Neural cell (in vitro differentiated cells): ENCODE measurements around the gene TM9SF1. TPM values are rescaled to one million over a fixed set of nuclear protein-coding genes. Genes with fewer than 3 reads are reported as not detected.

Experiments used
- H2AFZ ChIP-seq: fragments of 200-600, 300-800 bp; sonication (generic), shearing (Covaris generic); 2 replicates; pipeline ENCODE4 v1.6.0; 2014; ENCODE audit warnings: low read depth, mild to moderate bottlenecking, antibody characterized with exemption, low read length, moderate library complexity
- H3F3A ChIP-seq: fragments of 200-600 bp; shearing (Covaris generic); 2 replicates; pipeline ENCODE4 v1.6.1; 2016; ENCODE audit warnings: mild to moderate bottlenecking, moderate library complexity, mixed read lengths, antibody characterized with exemption, low read length; ENCODE audit not compliant: insufficient read depth, poor library complexity, severe bottlenecking
- H3K27ac ChIP-seq: fragments of 200-600, 300-800 bp; sonication (generic), shearing (Covaris generic); 2 replicates; pipeline ENCODE4 v1.5.1; 2014; ENCODE audit warnings: mild to moderate bottlenecking, low read length, moderate library complexity
- H3K27me3 ChIP-seq: fragments of 300-800, 200-600 bp; sonication (generic), shearing (Covaris generic); 2 replicates; pipeline ENCODE4 v1.6.0; 2014; ENCODE audit warnings: mild to moderate bottlenecking, low read depth, low read length, moderate library complexity; ENCODE audit not compliant: insufficient read depth
- H3K36me3 ChIP-seq: fragments of 300-800, 200-600 bp; sonication (generic), shearing (Covaris generic); 2 replicates; pipeline ENCODE4 v1.5.1; 2014; ENCODE audit warnings: mild to moderate bottlenecking, antibody characterized with exemption, low read length, moderate library complexity; ENCODE audit not compliant: insufficient read depth
- H3K4me2 ChIP-seq: fragments of 300-800, 200-600 bp; sonication (generic), shearing (Covaris generic); 2 replicates; pipeline ENCODE4 v1.6.0; 2014; ENCODE audit warnings: mild to moderate bottlenecking, low read length
- H3K4me3 ChIP-seq: fragments of 300-800, 200-600 bp; sonication (generic), shearing (Covaris generic); 2 replicates; pipeline ENCODE4 v1.5.1; 2014; ENCODE audit warnings: mild to moderate bottlenecking, low read length, moderate library complexity
- H3K79me2 ChIP-seq: fragments of 200-600 bp; shearing (Covaris generic); replicated peaks from 2 replicates; pipeline ENCODE4 v1.6.0; 2014; ENCODE audit warnings: mild to moderate bottlenecking, low read length, moderate library complexity; ENCODE audit not compliant: insufficient read depth
- H3K9ac ChIP-seq: fragments of 300-800, 200-600 bp; sonication (generic), shearing (Covaris generic); 2 replicates; pipeline ENCODE4 v1.6.1; 2016; ENCODE audit warnings: mild to moderate bottlenecking, low read length, mixed read lengths
- H3K9me2 ChIP-seq: fragments of 200-600 bp; shearing (Covaris generic); 2 replicates; pipeline ENCODE4 v1.6.1; 2016; ENCODE audit warnings: mild to moderate bottlenecking, low read length, mixed read lengths; ENCODE audit not compliant: insufficient read depth
- H3K9me3 ChIP-seq: fragments of 200-600, 300-800 bp; sonication (generic), shearing (Covaris generic); 2 replicates; pipeline ENCODE4 v1.6.1; 2016; ENCODE audit warnings: mild to moderate bottlenecking, mixed run types, low read length, moderate library complexity, mixed read lengths
- H4K20me1 ChIP-seq: fragments of 200-600 bp; shearing (Covaris generic); 2 replicates; pipeline ENCODE4 v1.6.1; 2016; ENCODE audit warnings: mild to moderate bottlenecking, mixed run types; ENCODE audit not compliant: insufficient read depth
- EP300 ChIP-seq: fragments of 450-650 bp; conservative IDR thresholded peaks from 2 replicates; pipeline ENCODE4 v1.6.1; 2014; ENCODE audit warnings: antibody characterized with exemption, mild to moderate bottlenecking, moderate library complexity; ENCODE audit not compliant: poor library complexity, severe bottlenecking
- EZH2 ChIP-seq: fragments of 200-600, 300-800 bp; shearing (Covaris generic), sonication (generic); IDR thresholded peaks from 2 replicates; pipeline ENCODE4 v1.6.1; 2014; ENCODE audit warnings: antibody characterized with exemption, low read length, borderline replicate concordance, mild to moderate bottlenecking; ENCODE audit not compliant: insufficient read depth, poor library complexity, severe bottlenecking
- MXI1 ChIP-seq: fragments of 450-650 bp; conservative IDR thresholded peaks from 2 replicates; pipeline ENCODE4 v1.6.1; 2014; ENCODE audit warnings: antibody characterized with exemption, mild to moderate bottlenecking; ENCODE audit not compliant: poor library complexity, severe bottlenecking
- POLR2AphosphoS5 ChIP-seq: IDR thresholded peaks from 2 replicates; pipeline ENCODE4 v1.6.1; 2012
- RAD21 ChIP-seq: fragments of 450-650 bp; conservative IDR thresholded peaks from 2 replicates; pipeline ENCODE4 v1.6.1; 2014; ENCODE audit warnings: antibody characterized with exemption, mild to moderate bottlenecking, moderate library complexity
- SMC3 ChIP-seq: fragments of 450-650 bp; conservative IDR thresholded peaks from 2 replicates; pipeline ENCODE4 v1.6.1; 2014; ENCODE audit warnings: antibody characterized with exemption, mild to moderate bottlenecking, moderate library complexity; ENCODE audit not compliant: poor library complexity
- TAF1 ChIP-seq: IDR thresholded peaks from 2 replicates; pipeline ENCODE4 v1.6.1; 2012; ENCODE audit warnings: low read depth
- polyA plus RNA-seq: library from polyadenylated mRNA; depleted of rRNA; stranded (reverse); fragments of >200 nt; gene quantifications from 2 replicates; pipeline ENCODE4 v1.2.3, GENCODE V29; 2014
- TF ChIP-seq, protein P1 (sequence below): fragments of 450-650 bp; IDR thresholded peaks from 2 replicates; pipeline ENCODE4 v1.5.1; 2014; ENCODE audit warnings: antibody characterized with exemption, mild to moderate bottlenecking, moderate library complexity; ENCODE audit not compliant: poor library complexity, severe bottlenecking
- TF ChIP-seq, protein P2 (sequence below): IDR thresholded peaks from 2 replicates; pipeline ENCODE4 v1.6.1; 2012; ENCODE audit warnings: borderline replicate concordance

Gene TM9SF1
- polyA plus RNA-seq, 1 donor from 2014 or later = 25.1 TPM

DNA sequence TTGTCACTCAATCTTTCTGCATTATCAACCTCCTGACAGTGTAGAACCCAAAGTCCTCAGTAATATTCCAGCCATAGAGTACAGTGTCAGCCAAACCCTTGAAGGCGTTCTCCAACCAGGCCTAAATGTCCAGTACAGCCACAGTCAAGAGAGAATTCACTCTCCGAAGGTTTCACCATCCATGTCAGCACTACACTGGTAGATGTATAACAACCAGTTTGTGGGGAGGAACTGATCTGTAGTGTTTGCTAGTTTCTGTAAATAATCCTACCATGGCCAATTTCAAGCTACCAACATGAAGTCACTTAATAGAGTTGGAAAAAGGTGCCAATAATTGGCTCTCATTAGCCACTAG is 21.1 kb upstream of the TM9SF1 start:
- Histone ChIP-seq H3K27ac (peak overlapping the region; percentile 96), H2AFZ (peak overlapping the region; percentile 96), H3K36me3 (no peaks in the 10 kb centered on the region), H3F3A (no peaks in the 10 kb centered on the region), H3K9ac (peak overlapping the region; percentile 96), H4K20me1 (no peaks in the 10 kb centered on the region), H3K4me2 (peak overlapping the region; percentile 79), H3K4me3 (peak overlapping the region; percentile 86), H3K9me2 (no peaks in the 10 kb centered on the region), H3K9me3 (no peaks in the 10 kb centered on the region), H3K79me2 (peaks cover 2% of the 10 kb centered on the region), H3K27me3 (no peaks in the 10 kb centered on the region)
- no peak for TF ChIP-seq TAF1
- TF ChIP-seq, protein P1, sequence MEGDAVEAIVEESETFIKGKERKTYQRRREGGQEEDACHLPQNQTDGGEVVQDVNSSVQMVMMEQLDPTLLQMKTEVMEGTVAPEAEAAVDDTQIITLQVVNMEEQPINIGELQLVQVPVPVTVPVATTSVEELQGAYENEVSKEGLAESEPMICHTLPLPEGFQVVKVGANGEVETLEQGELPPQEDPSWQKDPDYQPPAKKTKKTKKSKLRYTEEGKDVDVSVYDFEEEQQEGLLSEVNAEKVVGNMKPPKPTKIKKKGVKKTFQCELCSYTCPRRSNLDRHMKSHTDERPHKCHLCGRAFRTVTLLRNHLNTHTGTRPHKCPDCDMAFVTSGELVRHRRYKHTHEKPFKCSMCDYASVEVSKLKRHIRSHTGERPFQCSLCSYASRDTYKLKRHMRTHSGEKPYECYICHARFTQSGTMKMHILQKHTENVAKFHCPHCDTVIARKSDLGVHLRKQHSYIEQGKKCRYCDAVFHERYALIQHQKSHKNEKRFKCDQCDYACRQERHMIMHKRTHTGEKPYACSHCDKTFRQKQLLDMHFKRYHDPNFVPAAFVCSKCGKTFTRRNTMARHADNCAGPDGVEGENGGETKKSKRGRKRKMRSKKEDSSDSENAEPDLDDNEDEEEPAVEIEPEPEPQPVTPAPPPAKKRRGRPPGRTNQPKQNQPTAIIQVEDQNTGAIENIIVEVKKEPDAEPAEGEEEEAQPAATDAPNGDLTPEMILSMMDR = no peak
- TF ChIP-seq EZH2 = no peak
- TF ChIP-seq EP300 = no peak
- no peak for TF ChIP-seq RAD21
- no peak for TF ChIP-seq SMC3
- no peak for TF ChIP-seq POLR2AphosphoS5
- TF ChIP-seq, protein P2, sequence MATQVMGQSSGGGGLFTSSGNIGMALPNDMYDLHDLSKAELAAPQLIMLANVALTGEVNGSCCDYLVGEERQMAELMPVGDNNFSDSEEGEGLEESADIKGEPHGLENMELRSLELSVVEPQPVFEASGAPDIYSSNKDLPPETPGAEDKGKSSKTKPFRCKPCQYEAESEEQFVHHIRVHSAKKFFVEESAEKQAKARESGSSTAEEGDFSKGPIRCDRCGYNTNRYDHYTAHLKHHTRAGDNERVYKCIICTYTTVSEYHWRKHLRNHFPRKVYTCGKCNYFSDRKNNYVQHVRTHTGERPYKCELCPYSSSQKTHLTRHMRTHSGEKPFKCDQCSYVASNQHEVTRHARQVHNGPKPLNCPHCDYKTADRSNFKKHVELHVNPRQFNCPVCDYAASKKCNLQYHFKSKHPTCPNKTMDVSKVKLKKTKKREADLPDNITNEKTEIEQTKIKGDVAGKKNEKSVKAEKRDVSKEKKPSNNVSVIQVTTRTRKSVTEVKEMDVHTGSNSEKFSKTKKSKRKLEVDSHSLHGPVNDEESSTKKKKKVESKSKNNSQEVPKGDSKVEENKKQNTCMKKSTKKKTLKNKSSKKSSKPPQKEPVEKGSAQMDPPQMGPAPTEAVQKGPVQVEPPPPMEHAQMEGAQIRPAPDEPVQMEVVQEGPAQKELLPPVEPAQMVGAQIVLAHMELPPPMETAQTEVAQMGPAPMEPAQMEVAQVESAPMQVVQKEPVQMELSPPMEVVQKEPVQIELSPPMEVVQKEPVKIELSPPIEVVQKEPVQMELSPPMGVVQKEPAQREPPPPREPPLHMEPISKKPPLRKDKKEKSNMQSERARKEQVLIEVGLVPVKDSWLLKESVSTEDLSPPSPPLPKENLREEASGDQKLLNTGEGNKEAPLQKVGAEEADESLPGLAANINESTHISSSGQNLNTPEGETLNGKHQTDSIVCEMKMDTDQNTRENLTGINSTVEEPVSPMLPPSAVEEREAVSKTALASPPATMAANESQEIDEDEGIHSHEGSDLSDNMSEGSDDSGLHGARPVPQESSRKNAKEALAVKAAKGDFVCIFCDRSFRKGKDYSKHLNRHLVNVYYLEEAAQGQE = no peak
- no peak for TF ChIP-seq MXI1

DNA sequence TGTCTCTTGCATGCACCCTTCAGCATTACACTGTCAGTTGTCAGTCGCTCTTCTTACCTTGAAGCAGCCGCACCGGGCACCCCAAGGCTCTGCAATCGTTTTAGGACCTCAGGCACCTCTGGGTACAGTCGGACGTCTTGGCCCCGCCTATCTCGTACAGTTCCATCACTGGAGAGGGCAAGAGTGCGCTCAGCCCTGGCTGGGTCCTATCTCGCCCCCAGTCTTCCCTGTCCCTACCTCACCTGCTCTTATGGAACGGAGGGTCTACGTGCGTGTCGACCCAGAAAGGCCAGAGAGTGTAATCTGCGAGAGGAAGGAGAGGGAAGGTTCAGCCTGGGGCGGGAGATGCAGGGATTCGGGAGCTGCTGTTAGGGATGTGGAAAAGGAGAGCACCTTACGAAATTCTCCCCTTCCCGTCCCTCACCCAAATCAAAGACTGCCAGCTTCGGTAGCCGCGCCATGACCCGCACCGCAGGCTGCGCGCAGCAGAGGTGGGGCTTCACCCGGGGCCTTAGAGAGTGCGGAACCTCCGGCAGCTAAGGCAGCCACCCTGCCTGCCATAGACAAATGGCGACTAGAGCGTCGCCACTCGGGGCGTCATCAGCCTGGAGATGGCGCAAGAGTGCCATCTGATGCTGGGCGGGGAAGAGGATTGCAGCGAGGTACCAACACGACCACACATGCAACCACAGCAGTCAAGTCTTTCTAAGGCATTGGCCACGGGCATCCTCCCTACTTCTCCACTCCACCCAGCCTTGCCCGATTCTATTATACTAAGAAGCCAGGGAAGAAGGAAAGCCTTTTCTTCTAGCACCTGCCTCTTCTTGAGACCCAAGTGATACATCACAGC is 20.5 kb upstream of the TM9SF1 start, which contains the start of gene MDP1:
TSS of gene MDP1 (minus strand) at position 572 of the 850 bp plus-strand sequence. CDS start at position 461, 111 bp downstream.
- Histone ChIP-seq H3K4me3 (peak within 1 kb of the TSS; percentile 86), H3K9me3 (no peaks in the 10 kb centered on the region), H3K27me3 (no peaks in the 10 kb centered on the region), H3K4me2 (peak within 1 kb of the TSS; percentile 79), H3K9ac (peak within 1 kb of the TSS; percentile 96), H2AFZ (peak within 1 kb of the TSS; percentile 96), H3K9me2 (no peaks in the 10 kb centered on the region), H4K20me1 (no peaks in the 10 kb centered on the region), H3F3A (no peaks in the 10 kb centered on the region), H3K79me2 (peaks cover 2% of the 10 kb centered on the region), H3K36me3 (no peaks in the 10 kb centered on the region), H3K27ac (peak within 1 kb of the TSS; percentile 96)
- TF ChIP-seq RAD21 (peak; percentile 71), EP300 (no peak), MXI1 (peak; percentile 73), POLR2AphosphoS5 (peak; percentile 90), TAF1 (peak; percentile 98), EZH2 (no peak), SMC3 (peak; percentile 69)
- TF ChIP-seq, protein P2 = peak; percentile 89
- TF ChIP-seq, protein P1 = peak; percentile 90
